ENCODE measurements around the gene FEM1B. TPM values are rescaled to one million over a fixed set of nuclear protein-coding genes. Genes with fewer than 3 reads are reported as not detected.
A peak's percentile ranks its signal among the peaks of the same experiment; 100 is the strongest.

FEM1B gene
- total RNA-seq, 1 donor from 2014 or later, result 45.1 TPM

GRCh38 chr15:68239025-68239424 is 38.5 kb upstream of the FEM1B start:
- Mint-ChIP-seq H3K4me1 (ENCODE audit: low read depth) (no peaks in the 10 kb centered on the region), H3K27ac (no peak overlapping the region)
- intact Hi-C loops (cut with micrococcal nuclease), result no loop called here

DNA sequence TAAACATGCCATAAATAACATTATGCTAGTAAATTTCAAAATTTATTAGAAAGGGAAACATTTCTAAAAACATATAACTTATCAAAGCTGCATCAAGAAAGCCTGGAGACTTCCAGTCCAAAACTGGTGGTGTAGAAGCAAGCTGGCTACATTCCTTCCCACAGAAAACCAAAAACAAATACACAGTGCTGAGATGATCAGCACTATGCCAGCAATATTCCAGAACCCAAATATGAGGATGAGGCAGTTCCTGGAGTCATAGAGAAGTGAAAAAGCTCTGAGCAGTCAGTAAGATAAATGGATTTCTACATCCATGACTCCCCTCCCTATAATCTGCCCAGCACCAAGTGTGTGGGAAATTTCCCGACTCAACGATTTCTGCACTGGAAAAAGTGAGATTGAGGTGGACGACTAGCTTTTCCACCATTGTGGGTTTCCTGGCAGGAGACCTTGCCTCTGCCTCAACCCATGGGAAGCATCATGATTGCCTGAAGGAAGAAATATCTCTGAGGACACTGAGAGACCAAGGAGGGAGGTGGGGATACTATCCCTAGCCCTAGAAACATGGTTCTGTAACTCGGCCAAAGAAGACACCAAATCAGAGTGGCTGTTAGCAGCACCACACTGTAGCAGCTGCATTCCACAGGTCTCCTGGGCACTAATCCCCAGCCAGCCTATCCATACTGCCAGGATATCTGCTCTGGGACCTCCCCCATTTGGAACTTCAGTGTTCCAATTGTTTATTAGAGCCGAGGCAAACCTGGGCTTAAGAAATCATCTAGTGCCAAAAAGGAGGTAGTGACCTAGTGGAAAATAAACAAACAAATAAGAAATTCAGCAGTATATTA is 36.2 kb upstream of the FEM1B start:
- no peaks in the 10 kb centered on the region for H3K4me1 Mint-ChIP-seq (ENCODE audit: low read depth)
- H3K36me3 Mint-ChIP-seq (ENCODE audit: low read depth), result no peaks in the 10 kb centered on the region
- H3K4me3 Mint-ChIP-seq (ENCODE audit: low read depth), result no peak overlapping the region
- intact Hi-C loops (cut with micrococcal nuclease), result no loop called here
- DNase-seq (ENCODE audit: low spot score), result no peak
- H3K27ac Mint-ChIP-seq, result no peak overlapping the region
- peaks cover 17% of the 10 kb centered on the region for H3K27me3 Mint-ChIP-seq (ENCODE audit: low read depth)
- peaks cover 22% of the 10 kb centered on the region for H3K9me3 Mint-ChIP-seq

More at GRCh38 chr15:68239025-68239424, 38.5 kb upstream of the FEM1B start:
- Mint-ChIP-seq H3K9me3 (peaks cover 13% of the 10 kb centered on the region), H3K4me3 (ENCODE audit: low read depth) (no peak overlapping the region), H3K36me3 (ENCODE audit: low read depth) (no peaks in the 10 kb centered on the region), H3K27me3 (ENCODE audit: low read depth) (peaks cover 7% of the 10 kb centered on the region)
- DNase-seq (ENCODE audit: low spot score), result no peak

DNA sequence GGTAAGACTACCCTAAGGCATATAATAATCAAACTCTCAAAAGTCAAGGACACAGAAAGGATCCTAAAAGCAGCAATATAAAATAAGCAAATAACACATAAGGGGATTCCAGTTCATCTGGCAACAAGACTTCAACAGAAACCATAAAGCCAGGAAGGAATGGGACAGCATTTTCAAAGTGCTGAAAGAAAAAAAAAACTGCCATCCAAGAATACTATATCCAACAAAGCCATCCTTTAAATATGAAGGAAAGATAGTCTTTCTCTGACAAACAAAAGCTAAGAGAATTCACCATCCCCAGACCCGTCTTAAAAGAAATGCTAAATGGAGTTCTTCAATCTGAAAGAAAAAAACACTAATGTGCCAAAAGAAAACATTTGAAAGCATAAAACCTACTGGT is 33.3 kb upstream of the FEM1B start:
- peaks cover 25% of the 10 kb centered on the region for H3K27me3 Mint-ChIP-seq (ENCODE audit: low read depth)
- intact Hi-C loops (cut with micrococcal nuclease), result no loop called here
- no peak overlapping the region for H3K27ac Mint-ChIP-seq
- no peak for DNase-seq (ENCODE audit: low spot score)
- H3K4me3 Mint-ChIP-seq (ENCODE audit: low read depth), result no peak overlapping the region
- H3K4me1 Mint-ChIP-seq (ENCODE audit: low read depth), result no peaks in the 10 kb centered on the region
- no peaks in the 10 kb centered on the region for H3K36me3 Mint-ChIP-seq (ENCODE audit: low read depth)
- peaks cover 22% of the 10 kb centered on the region for H3K9me3 Mint-ChIP-seq

- peaks cover 2% of the 10 kb centered on the region for H3K4me1 Mint-ChIP-seq (ENCODE audit: low read depth)
- H3K9me3 Mint-ChIP-seq, result peaks cover 8% of the 10 kb centered on the region
- DNase-seq (ENCODE audit: low spot score), result no peak
- no peak overlapping the region for H3K27ac Mint-ChIP-seq
- peaks cover 30% of the 10 kb centered on the region for H3K27me3 Mint-ChIP-seq (ENCODE audit: low read depth)
- H3K4me3 Mint-ChIP-seq (ENCODE audit: low read depth), result no peak overlapping the region
- intact Hi-C loops (cut with micrococcal nuclease), result no loop called here
- H3K36me3 Mint-ChIP-seq (ENCODE audit: low read depth), result no peaks in the 10 kb centered on the region
These were observed 28.4 kb upstream of the FEM1B start for GRCh38 chr15:68249058-68249713.

GRCh38 chr15:68252925-68253534 is 24.5 kb upstream of the FEM1B start:
- DNase-seq (ENCODE audit: low spot score), result no peak
- H3K27me3 Mint-ChIP-seq (ENCODE audit: low read depth), result peaks cover 19% of the 10 kb centered on the region
- H3K36me3 Mint-ChIP-seq (ENCODE audit: low read depth), result no peaks in the 10 kb centered on the region
- H3K9me3 Mint-ChIP-seq, result no peaks in the 10 kb centered on the region
- H3K4me3 Mint-ChIP-seq (ENCODE audit: low read depth), result no peak overlapping the region
- H3K4me1 Mint-ChIP-seq (ENCODE audit: low read depth), result peaks cover 2% of the 10 kb centered on the region
- H3K27ac Mint-ChIP-seq, result no peak overlapping the region
- intact Hi-C loops (cut with micrococcal nuclease), result loop anchor here (1.0 to 2.0 kb wide), 3 partner anchors 26 to 130 kb away; no protein-coding TSS in a partner anchor

- H3K4me3 Mint-ChIP-seq (ENCODE audit: low read depth), result peak overlapping the region; percentile 65
- DNase-seq (ENCODE audit: low spot score), result peak; percentile 57
These were observed 20.7 kb upstream of the FEM1B start for GRCh38 chr15:68256675-68257450.

GRCh38 chr15:68258692-68259091 is 18.9 kb upstream of the FEM1B start:
- Mint-ChIP-seq H3K27me3 (ENCODE audit: low read depth) (peaks cover 20% of the 10 kb centered on the region), H3K4me1 (ENCODE audit: low read depth) (peaks cover 4% of the 10 kb centered on the region), H3K9me3 (no peaks in the 10 kb centered on the region), H3K27ac (no peak overlapping the region), H3K4me3 (ENCODE audit: low read depth) (no peak overlapping the region), H3K36me3 (ENCODE audit: low read depth) (no peaks in the 10 kb centered on the region)
- no peak for DNase-seq (ENCODE audit: low spot score)
- intact Hi-C loops (cut with micrococcal nuclease), result no loop called here

More at GRCh38 chr15:68256675-68257450, 20.7 kb upstream of the FEM1B start:
- Mint-ChIP-seq H3K4me1 (ENCODE audit: low read depth) (peaks cover 6% of the 10 kb centered on the region), H3K27me3 (ENCODE audit: low read depth) (peaks cover 12% of the 10 kb centered on the region), H3K36me3 (ENCODE audit: low read depth) (no peaks in the 10 kb centered on the region), H3K9me3 (no peaks in the 10 kb centered on the region), H3K27ac (no peak overlapping the region)
- intact Hi-C loops (cut with micrococcal nuclease), result no loop called here

DNA sequence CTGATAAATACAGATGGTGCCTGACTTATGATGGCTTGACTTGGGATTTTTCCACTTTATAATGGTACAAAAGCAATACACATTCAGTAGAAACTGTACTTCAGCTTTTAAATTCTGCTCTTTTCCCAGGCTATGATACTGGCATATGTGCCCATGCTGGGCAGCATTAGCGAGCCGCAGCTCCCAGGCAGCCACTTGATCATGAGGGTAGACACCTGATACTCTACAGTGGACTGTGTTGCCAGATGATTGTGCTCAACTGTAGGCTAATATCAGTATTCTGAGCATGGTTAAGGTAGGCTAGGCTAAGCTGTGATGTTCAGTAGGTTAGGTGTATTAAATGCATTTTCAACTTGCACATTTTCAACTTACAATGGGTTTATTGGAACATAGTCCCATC is 17.7 kb upstream of the FEM1B start:
- H3K4me3 Mint-ChIP-seq (ENCODE audit: low read depth), result no peak overlapping the region
- peaks cover 4% of the 10 kb centered on the region for H3K4me1 Mint-ChIP-seq (ENCODE audit: low read depth)
- intact Hi-C loops (cut with micrococcal nuclease), result no loop called here
- no peaks in the 10 kb centered on the region for H3K36me3 Mint-ChIP-seq (ENCODE audit: low read depth)
- no peak overlapping the region for H3K27ac Mint-ChIP-seq
- H3K9me3 Mint-ChIP-seq, result no peaks in the 10 kb centered on the region
- DNase-seq (ENCODE audit: low spot score), result no peak
- H3K27me3 Mint-ChIP-seq (ENCODE audit: low read depth), result peaks cover 27% of the 10 kb centered on the region

GRCh38 chr15:68261241-68261640 is 16.3 kb upstream of the FEM1B start:
- DNase-seq (ENCODE audit: low spot score), result no peak
- no peaks in the 10 kb centered on the region for H3K36me3 Mint-ChIP-seq (ENCODE audit: low read depth)
- peaks cover 31% of the 10 kb centered on the region for H3K27me3 Mint-ChIP-seq (ENCODE audit: low read depth)
- intact Hi-C loops (cut with micrococcal nuclease), result no loop called here
- H3K4me3 Mint-ChIP-seq (ENCODE audit: low read depth), result no peak overlapping the region
- H3K27ac Mint-ChIP-seq, result no peak overlapping the region
- H3K4me1 Mint-ChIP-seq (ENCODE audit: low read depth), result peaks cover 4% of the 10 kb centered on the region
- no peaks in the 10 kb centered on the region for H3K9me3 Mint-ChIP-seq

GRCh38 chr15:68261980-68262379 is 15.6 kb upstream of the FEM1B start:
- H3K36me3 Mint-ChIP-seq (ENCODE audit: low read depth), result no peaks in the 10 kb centered on the region
- H3K4me3 Mint-ChIP-seq (ENCODE audit: low read depth), result no peak overlapping the region
- peaks cover 33% of the 10 kb centered on the region for H3K27me3 Mint-ChIP-seq (ENCODE audit: low read depth)
- no peak overlapping the region for H3K27ac Mint-ChIP-seq
- H3K9me3 Mint-ChIP-seq, result no peaks in the 10 kb centered on the region
- intact Hi-C loops (cut with micrococcal nuclease), result no loop called here
- H3K4me1 Mint-ChIP-seq (ENCODE audit: low read depth), result peaks cover 4% of the 10 kb centered on the region
- no peak for DNase-seq (ENCODE audit: low spot score)

GRCh38 chr15:68262514-68263356 is 14.8 kb upstream of the FEM1B start:
- H3K27me3 Mint-ChIP-seq (ENCODE audit: low read depth), result peaks cover 37% of the 10 kb centered on the region
- no peak for DNase-seq (ENCODE audit: low spot score)
- H3K27ac Mint-ChIP-seq, result no peak overlapping the region
- H3K9me3 Mint-ChIP-seq, result no peaks in the 10 kb centered on the region
- H3K36me3 Mint-ChIP-seq (ENCODE audit: low read depth), result no peaks in the 10 kb centered on the region
- no peak overlapping the region for H3K4me3 Mint-ChIP-seq (ENCODE audit: low read depth)
- intact Hi-C loops (cut with micrococcal nuclease), result no loop called here
- peaks cover 4% of the 10 kb centered on the region for H3K4me1 Mint-ChIP-seq (ENCODE audit: low read depth)

DNA sequence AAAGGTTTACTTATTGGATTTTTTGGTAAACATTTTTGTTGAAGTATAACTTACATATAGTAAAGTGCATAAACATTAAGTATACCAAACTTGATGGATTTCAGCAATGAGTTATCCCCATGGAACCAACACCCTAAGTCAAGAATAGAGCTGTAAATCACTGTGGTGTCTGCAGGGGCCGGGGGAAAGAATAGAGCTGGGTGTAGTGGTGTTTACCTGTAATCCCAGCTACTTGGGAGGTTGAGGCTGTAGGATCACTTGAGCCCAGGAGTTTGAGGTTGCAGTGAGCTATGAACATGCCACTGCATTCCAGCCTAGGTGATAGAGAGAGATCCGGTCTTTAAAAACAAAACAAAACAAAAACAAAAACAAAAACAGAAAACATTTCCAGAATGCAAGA is 13.3 kb upstream of the FEM1B start:
- no peak overlapping the region for H3K4me3 Mint-ChIP-seq (ENCODE audit: low read depth)
- H3K27ac Mint-ChIP-seq, result no peak overlapping the region
- no peaks in the 10 kb centered on the region for H3K9me3 Mint-ChIP-seq
- H3K36me3 Mint-ChIP-seq (ENCODE audit: low read depth), result no peaks in the 10 kb centered on the region
- no peaks in the 10 kb centered on the region for H3K4me1 Mint-ChIP-seq (ENCODE audit: low read depth)
- peaks cover 48% of the 10 kb centered on the region for H3K27me3 Mint-ChIP-seq (ENCODE audit: low read depth)
- no peak for DNase-seq (ENCODE audit: low spot score)
- intact Hi-C loops (cut with micrococcal nuclease), result no loop called here

All from activated T-helper 2 cell treated with anti-CD3 and anti-CD28 coated beads, Interferon-gamma antibody, Interleukin-2, Interleukin-4, amounts not matched to agents 10 μg/mL and 5 μg/mL and 100 μg/mL, durations not matched to agents 14 hours and 24 hours and 36 hours (primary cell).